Central memory CD8-positive, alpha-beta T cell (primary cell): Measurements from ENCODE around the gene LIPE.

Source experiments
- ATAC-seq: fragments of 150-1000 bp; cut with Tn5 transposase; replicated peaks from 2 replicates; pipeline ENCODE4 v1.10.0; 2022; ENCODE audit warnings: mild to moderate bottlenecking, moderate FRiP score, moderate number of reproducible peaks; ENCODE audit not compliant: poor library complexity, severe bottlenecking; ENCODE audit errors: extremely low read depth
- DNase-seq, 2 donors: peaks; one replicate each; pipeline ENCODE4 v3.0.0; 2021; ENCODE audit warnings: low spot score in 2 of 2
- H3K27ac Mint-ChIP-seq: one replicate; pipeline ENCODE4 v1.8.0; 2022; ENCODE audit warnings: low read depth, mild to moderate bottlenecking, moderate library complexity, mixed read lengths
- H3K27me3 Mint-ChIP-seq: one replicate; pipeline ENCODE4 v1.8.0; 2022; ENCODE audit warnings: mixed read lengths
- H3K36me3 Mint-ChIP-seq: one replicate; pipeline ENCODE4 v1.8.0; 2022; ENCODE audit warnings: mild to moderate bottlenecking, moderate library complexity, mixed read lengths; ENCODE audit not compliant: insufficient read depth
- H3K4me1 Mint-ChIP-seq: one replicate; pipeline ENCODE4 v1.8.0; 2022; ENCODE audit warnings: mixed read lengths
- H3K4me3 Mint-ChIP-seq: one replicate; pipeline ENCODE4 v1.8.0; 2022; ENCODE audit warnings: mild to moderate bottlenecking, moderate library complexity, mixed read lengths
- H3K9me3 Mint-ChIP-seq: one replicate; pipeline ENCODE4 v1.8.0; 2022; ENCODE audit warnings: mixed read lengths

LIPE gene

GRCh38 chr19:42406111-42406510 lies 21.1 kb downstream of the LIPE start:
- H3K27me3 Mint-ChIP-seq = no peaks in the 10 kb centered on the region
- no peak overlapping the region for H3K4me3 Mint-ChIP-seq
- H3K36me3 Mint-ChIP-seq = peaks cover 3% of the 10 kb centered on the region
- no peak overlapping the region for H3K27ac Mint-ChIP-seq
- H3K9me3 Mint-ChIP-seq = no peaks in the 10 kb centered on the region
- ATAC-seq (no peak), DNase-seq (no peak)
- H3K4me1 Mint-ChIP-seq = peaks cover 27% of the 10 kb centered on the region

GRCh38 chr19:42403586-42403985 lies 23.6 kb downstream of the LIPE start:
- Mint-ChIP-seq H3K9me3 (no peaks in the 10 kb centered on the region), H3K36me3 (peaks cover 3% of the 10 kb centered on the region), H3K4me1 (peaks cover 49% of the 10 kb centered on the region), H3K27ac (no peak overlapping the region), H3K4me3 (no peak overlapping the region), H3K27me3 (no peaks in the 10 kb centered on the region)
- ATAC-seq (no peak), DNase-seq (no peak)

- H3K27ac Mint-ChIP-seq = peak overlapping the region; percentile 64
- H3K9me3 Mint-ChIP-seq = no peaks in the 10 kb centered on the region
- H3K4me3 Mint-ChIP-seq = peak overlapping the region; percentile 84
- H3K4me1 Mint-ChIP-seq = peaks cover 55% of the 10 kb centered on the region
- ATAC-seq (no peak), DNase-seq (no peak)
- peaks cover 3% of the 10 kb centered on the region for H3K36me3 Mint-ChIP-seq
- H3K27me3 Mint-ChIP-seq = no peaks in the 10 kb centered on the region
Observed at GRCh38 chr19:42402376-42403116, 24.6 kb downstream of the LIPE start.

- H3K9me3 Mint-ChIP-seq = no peaks in the 10 kb centered on the region
- no peaks in the 10 kb centered on the region for H3K27me3 Mint-ChIP-seq
- H3K4me3 Mint-ChIP-seq = peak overlapping the region; percentile 84
- peaks cover 62% of the 10 kb centered on the region for H3K4me1 Mint-ChIP-seq
- H3K36me3 Mint-ChIP-seq = peaks cover 7% of the 10 kb centered on the region
- ATAC-seq = peak; percentile 83
- peak; percentile 60 to 68 for DNase-seq
- H3K27ac Mint-ChIP-seq = peak overlapping the region; percentile 64
Observed at GRCh38 chr19:42401365-42402303, 25.6 kb downstream of the LIPE start.

- Mint-ChIP-seq H3K4me1 (peaks cover 64% of the 10 kb centered on the region), H3K27me3 (no peaks in the 10 kb centered on the region), H3K9me3 (no peaks in the 10 kb centered on the region), H3K4me3 (no peak overlapping the region), H3K27ac (peak overlapping the region; percentile 58), H3K36me3 (peaks cover 3% of the 10 kb centered on the region)
- DNase-seq (no peak), ATAC-seq (no peak)
Observed at GRCh38 chr19:42400404-42400803, 26.8 kb downstream of the LIPE start.

- no peaks in the 10 kb centered on the region for H3K27me3 Mint-ChIP-seq
- no peaks in the 10 kb centered on the region for H3K9me3 Mint-ChIP-seq
- ATAC-seq = no peak
- H3K36me3 Mint-ChIP-seq = peaks cover 3% of the 10 kb centered on the region
- peak overlapping the region; percentile 84 for H3K4me3 Mint-ChIP-seq
- no peak for DNase-seq
- H3K27ac Mint-ChIP-seq = peak overlapping the region; percentile 98
- peaks cover 57% of the 10 kb centered on the region for H3K4me1 Mint-ChIP-seq
Observed at GRCh38 chr19:42397263-42398166, 29.7 kb downstream of the LIPE start.

GRCh38 chr19:42396381-42397262 lies 30.6 kb downstream of the LIPE start:
- peak overlapping the region; percentile 84 for H3K4me3 Mint-ChIP-seq
- peak overlapping the region; percentile 98 for H3K27ac Mint-ChIP-seq
- H3K9me3 Mint-ChIP-seq = no peaks in the 10 kb centered on the region
- H3K36me3 Mint-ChIP-seq = peaks cover 3% of the 10 kb centered on the region
- DNase-seq (peak; percentile 83 to 87), ATAC-seq (peak; percentile 82)
- H3K27me3 Mint-ChIP-seq = no peaks in the 10 kb centered on the region
- peaks cover 48% of the 10 kb centered on the region for H3K4me1 Mint-ChIP-seq

- DNase-seq (no peak), ATAC-seq (no peak)
- peaks cover 15% of the 10 kb centered on the region for H3K27me3 Mint-ChIP-seq
- H3K9me3 Mint-ChIP-seq = no peaks in the 10 kb centered on the region
- peaks cover 5% of the 10 kb centered on the region for H3K36me3 Mint-ChIP-seq
- no peak overlapping the region for H3K4me3 Mint-ChIP-seq
- no peak overlapping the region for H3K27ac Mint-ChIP-seq
- peaks cover 32% of the 10 kb centered on the region for H3K4me1 Mint-ChIP-seq
Observed at GRCh38 chr19:42394751-42395150, 32.4 kb downstream of the LIPE start.

GRCh38 chr19:42392165-42392564 lies 35.0 kb downstream of the LIPE start:
- DNase-seq = no peak
- no peaks in the 10 kb centered on the region for H3K9me3 Mint-ChIP-seq
- no peak overlapping the region for H3K4me3 Mint-ChIP-seq
- peaks cover 3% of the 10 kb centered on the region for H3K36me3 Mint-ChIP-seq
- no peak overlapping the region for H3K27ac Mint-ChIP-seq
- ATAC-seq = no peak
- peaks cover 35% of the 10 kb centered on the region for H3K27me3 Mint-ChIP-seq
- peaks cover 15% of the 10 kb centered on the region for H3K4me1 Mint-ChIP-seq

GRCh38 chr19:42389899-42390298 lies 37.3 kb downstream of the LIPE start, which contains the start of gene CNFN:
Gene CNFN, minus strand, starts transcription at chr19:42390297. Its CDS starts 1,260 bp downstream, at chr19:42389037.
- Mint-ChIP-seq H3K9me3 (no peaks in the 10 kb centered on the region), H3K4me1 (peaks cover 11% of the 10 kb centered on the region), H3K4me3 (no peak within 1 kb of the TSS), H3K27me3 (peaks cover 43% of the 10 kb centered on the region), H3K36me3 (peaks cover 2% of the 10 kb centered on the region), H3K27ac (no peak within 1 kb of the TSS)
- DNase-seq (no peak), ATAC-seq (no peak)

- DNase-seq (no peak), ATAC-seq (no peak)
- Mint-ChIP-seq H3K36me3 (peaks cover 2% of the 10 kb centered on the region), H3K27ac (no peak overlapping the region), H3K27me3 (peaks cover 43% of the 10 kb centered on the region), H3K4me1 (peaks cover 11% of the 10 kb centered on the region), H3K9me3 (no peaks in the 10 kb centered on the region), H3K4me3 (no peak overlapping the region)
Observed at GRCh38 chr19:42388851-42389489, 38.2 kb downstream of the LIPE start.
